ENCODE measurements around the gene GZMA. TPM values are rescaled to one million over a fixed set of nuclear protein-coding genes. Genes with fewer than 3 reads are reported as not detected.
"Not testable (repeated sequence)": the region's sequence is repeated elsewhere in the genome, so short reads cannot be mapped to it uniquely, and the experiment has no call there.

Gene GZMA
- total and polyA plus RNA-seq, 2 donors (not counting 1 experiment from before 2014, with no cell fraction given): not detected

DNA sequence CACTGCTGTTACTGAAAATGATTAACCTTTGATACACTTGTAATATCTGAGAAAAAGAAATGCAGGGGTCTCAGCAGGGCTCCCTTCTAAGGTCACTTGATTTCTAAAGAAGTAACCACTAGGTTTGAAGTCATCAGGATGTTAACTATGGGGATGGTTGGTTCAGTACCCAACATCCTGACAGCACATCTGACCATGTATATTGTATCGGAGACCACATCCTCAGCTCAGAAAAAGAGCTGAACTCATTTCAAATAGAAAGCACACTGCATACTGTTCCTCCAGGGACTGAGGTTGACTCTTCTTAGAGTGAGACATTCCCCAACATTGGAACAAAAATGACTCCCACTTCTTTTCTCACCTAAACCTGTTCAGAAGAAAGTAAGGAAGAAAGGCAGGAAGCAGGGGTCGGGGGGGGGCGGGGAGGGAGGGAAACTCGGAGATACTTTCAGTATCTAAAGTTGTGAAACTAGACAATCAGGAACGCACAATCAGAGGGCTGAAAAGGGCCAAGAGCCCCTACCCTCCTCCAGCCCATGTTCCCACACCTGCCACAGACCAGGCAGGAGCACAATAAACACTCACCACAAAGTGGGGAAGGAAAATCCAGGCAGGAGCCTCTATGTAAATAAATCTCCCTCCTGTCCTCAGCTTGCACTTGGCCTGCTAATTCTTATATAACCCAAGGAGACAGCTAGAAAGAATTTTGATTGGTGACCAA lies 730 bp upstream of the GZMA start:
- H3K9me3 ChIP-seq (ENCODE audit: control insufficient read depth, insufficient read depth, low read depth, low read length): no peaks in the 10 kb centered on the region
- H3K4me1 ChIP-seq (ENCODE audit: control insufficient read depth, extremely low read depth, insufficient read depth, low read length): no peaks in the 10 kb centered on the region
- no peak for DNase-seq (ENCODE audit: low read depth in 2 of 2)
- TF ChIP-seq EZH2 (IDR thresholded peaks at IDR 0.05; ENCODE audit: low read length, missing control alignments): no peak
- TF ChIP-seq, protein P1, sequence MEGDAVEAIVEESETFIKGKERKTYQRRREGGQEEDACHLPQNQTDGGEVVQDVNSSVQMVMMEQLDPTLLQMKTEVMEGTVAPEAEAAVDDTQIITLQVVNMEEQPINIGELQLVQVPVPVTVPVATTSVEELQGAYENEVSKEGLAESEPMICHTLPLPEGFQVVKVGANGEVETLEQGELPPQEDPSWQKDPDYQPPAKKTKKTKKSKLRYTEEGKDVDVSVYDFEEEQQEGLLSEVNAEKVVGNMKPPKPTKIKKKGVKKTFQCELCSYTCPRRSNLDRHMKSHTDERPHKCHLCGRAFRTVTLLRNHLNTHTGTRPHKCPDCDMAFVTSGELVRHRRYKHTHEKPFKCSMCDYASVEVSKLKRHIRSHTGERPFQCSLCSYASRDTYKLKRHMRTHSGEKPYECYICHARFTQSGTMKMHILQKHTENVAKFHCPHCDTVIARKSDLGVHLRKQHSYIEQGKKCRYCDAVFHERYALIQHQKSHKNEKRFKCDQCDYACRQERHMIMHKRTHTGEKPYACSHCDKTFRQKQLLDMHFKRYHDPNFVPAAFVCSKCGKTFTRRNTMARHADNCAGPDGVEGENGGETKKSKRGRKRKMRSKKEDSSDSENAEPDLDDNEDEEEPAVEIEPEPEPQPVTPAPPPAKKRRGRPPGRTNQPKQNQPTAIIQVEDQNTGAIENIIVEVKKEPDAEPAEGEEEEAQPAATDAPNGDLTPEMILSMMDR (conservative IDR thresholded peaks at IDR 0.05 in 1 of 2, IDR thresholded peaks at IDR 0.05 in 1 of 2; ENCODE audit: low read depth in 1 of 2, low read length in 2 of 2): no peak
- H3K4me3 ChIP-seq (replicated peaks in 1 of 4; ENCODE audit: control extremely low read depth in 1 of 4, insufficient read depth in 1 of 4, low read depth in 3 of 4, low read length in 4 of 4): no peak overlapping the region
- H3K27ac ChIP-seq (ENCODE audit: insufficient read depth, low read length): no peak overlapping the region
- H4K20me1 ChIP-seq (ENCODE audit: control insufficient read depth, extremely low read depth, insufficient read depth, low read length): no peaks in the 10 kb centered on the region
- H3K27me3 ChIP-seq (ENCODE audit: control insufficient read depth, insufficient read depth, low read length): no peaks in the 10 kb centered on the region
- no peak overlapping the region for H2AFZ ChIP-seq (ENCODE audit: low read length)
- H3K4me2 ChIP-seq (ENCODE audit: extremely low read depth, insufficient read depth, low read length): no peak overlapping the region
- no peaks in the 10 kb centered on the region for H3K36me3 ChIP-seq (ENCODE audit: control insufficient read depth, insufficient read depth, low read length)
- H3K9ac ChIP-seq (ENCODE audit: insufficient read depth, low read length): no peak overlapping the region
- H3K79me2 ChIP-seq (ENCODE audit: control insufficient read depth, insufficient read depth, low read length): no peaks in the 10 kb centered on the region

DNA sequence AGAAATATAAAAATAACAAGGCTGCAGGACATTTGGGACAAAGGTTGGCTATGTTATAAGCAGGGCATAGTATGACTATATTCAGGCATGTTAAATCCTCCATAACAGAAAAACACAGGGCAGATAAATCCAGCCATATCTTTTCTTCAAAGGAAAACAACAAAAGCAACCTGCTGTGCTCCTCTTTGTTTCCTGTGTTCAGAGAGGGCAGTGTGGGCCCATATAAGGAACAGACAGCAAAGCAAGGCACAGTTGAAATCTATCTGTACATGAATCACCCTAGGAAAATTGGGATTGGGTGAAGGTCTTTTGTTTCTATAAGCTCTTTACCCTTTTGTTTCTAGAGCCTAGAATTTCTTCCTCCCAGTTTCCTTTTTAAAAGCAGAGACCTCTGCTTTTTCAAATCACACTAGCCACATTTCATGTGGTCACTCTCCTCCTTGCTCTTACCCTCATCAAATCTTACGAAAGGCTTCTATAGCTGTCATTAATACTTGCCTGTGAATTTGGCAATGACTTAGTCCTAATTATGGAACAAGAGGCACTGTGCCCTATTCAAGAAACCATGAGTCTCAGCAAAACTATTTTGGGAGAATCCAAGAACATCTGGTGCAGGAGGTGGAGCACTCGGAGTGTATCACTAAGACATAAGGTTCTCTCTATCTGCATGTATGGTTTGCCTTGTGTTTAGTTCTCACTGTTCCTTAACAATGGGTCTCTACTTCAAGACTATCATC lies 1.8 kb downstream of the GZMA start:
- Histone ChIP-seq H3K9me3 (ENCODE audit: control insufficient read depth, insufficient read depth, low read depth, low read length) (no peaks in the 10 kb centered on the region), H3K4me1 (ENCODE audit: control insufficient read depth, extremely low read depth, insufficient read depth, low read length) (no peaks in the 10 kb centered on the region), H3K9ac (ENCODE audit: insufficient read depth, low read length) (no peak overlapping the region), H3K79me2 (ENCODE audit: control insufficient read depth, insufficient read depth, low read length) (no peaks in the 10 kb centered on the region), H3K27me3 (ENCODE audit: control insufficient read depth, insufficient read depth, low read length) (no peaks in the 10 kb centered on the region), H3K4me3 (replicated peaks in 1 of 4; ENCODE audit: control extremely low read depth in 1 of 4, insufficient read depth in 1 of 4, low read depth in 3 of 4, low read length in 4 of 4) (no peak overlapping the region), H2AFZ (ENCODE audit: low read length) (no peak overlapping the region), H4K20me1 (ENCODE audit: control insufficient read depth, extremely low read depth, insufficient read depth, low read length) (no peaks in the 10 kb centered on the region), H3K36me3 (ENCODE audit: control insufficient read depth, insufficient read depth, low read length) (no peaks in the 10 kb centered on the region), H3K4me2 (ENCODE audit: extremely low read depth, insufficient read depth, low read length) (no peak overlapping the region), H3K27ac (ENCODE audit: insufficient read depth, low read length) (no peak overlapping the region)
- no peak for DNase-seq (ENCODE audit: low read depth in 2 of 2)
- TF ChIP-seq, protein P1 (conservative IDR thresholded peaks at IDR 0.05 in 1 of 2, IDR thresholded peaks at IDR 0.05 in 1 of 2; ENCODE audit: low read depth in 1 of 2, low read length in 2 of 2): no peak
- TF ChIP-seq EZH2 (IDR thresholded peaks at IDR 0.05; ENCODE audit: low read length, missing control alignments): no peak

DNA sequence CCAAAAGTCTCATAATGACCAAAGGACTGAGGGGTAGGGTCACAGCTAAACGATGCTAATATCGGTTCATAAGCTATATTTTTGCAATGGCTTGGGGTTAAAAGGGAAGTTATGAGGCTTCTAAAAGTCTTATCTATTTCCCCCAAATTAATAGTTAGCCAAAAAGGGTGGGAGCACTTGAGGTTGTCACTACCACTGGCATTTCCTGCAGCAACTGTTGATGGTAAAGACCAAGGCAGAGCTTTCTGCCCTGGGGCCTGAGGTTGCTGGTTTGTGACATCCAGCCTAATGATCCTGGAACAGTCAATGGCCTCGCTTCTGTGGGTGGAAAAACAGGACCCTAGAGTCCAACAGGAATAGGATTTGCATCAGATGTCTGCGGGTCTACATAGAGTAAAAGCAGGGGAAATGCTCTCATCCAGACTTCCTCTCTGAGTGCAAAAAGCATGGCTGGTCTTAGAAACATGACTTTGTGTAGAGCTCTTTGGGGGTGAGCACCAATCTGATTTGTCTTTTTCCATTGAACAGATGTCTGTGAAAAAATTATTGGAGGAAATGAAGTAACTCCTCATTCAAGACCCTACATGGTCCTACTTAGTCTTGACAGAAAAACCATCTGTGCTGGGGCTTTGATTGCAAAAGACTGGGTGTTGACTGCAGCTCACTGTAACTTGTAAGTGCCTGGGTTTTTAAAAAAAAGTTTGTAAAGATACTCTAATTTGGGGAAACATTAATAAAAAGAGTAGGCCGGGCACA lies 2.7 kb downstream of the GZMA start:
- Histone ChIP-seq H3K4me1 (ENCODE audit: control insufficient read depth, extremely low read depth, insufficient read depth, low read length) (no peaks in the 10 kb centered on the region), H3K27ac (ENCODE audit: insufficient read depth, low read length) (no peak overlapping the region), H3K27me3 (ENCODE audit: control insufficient read depth, insufficient read depth, low read length) (no peaks in the 10 kb centered on the region), H4K20me1 (ENCODE audit: control insufficient read depth, extremely low read depth, insufficient read depth, low read length) (no peaks in the 10 kb centered on the region), H2AFZ (ENCODE audit: low read length) (no peak overlapping the region), H3K4me2 (ENCODE audit: extremely low read depth, insufficient read depth, low read length) (no peak overlapping the region), H3K79me2 (ENCODE audit: control insufficient read depth, insufficient read depth, low read length) (no peaks in the 10 kb centered on the region), H3K9me3 (ENCODE audit: control insufficient read depth, insufficient read depth, low read depth, low read length) (no peaks in the 10 kb centered on the region), H3K9ac (ENCODE audit: insufficient read depth, low read length) (no peak overlapping the region), H3K4me3 (replicated peaks in 1 of 4; ENCODE audit: control extremely low read depth in 1 of 4, insufficient read depth in 1 of 4, low read depth in 3 of 4, low read length in 4 of 4) (no peak overlapping the region), H3K36me3 (ENCODE audit: control insufficient read depth, insufficient read depth, low read length) (no peaks in the 10 kb centered on the region)
- TF ChIP-seq EZH2 (IDR thresholded peaks at IDR 0.05; ENCODE audit: low read length, missing control alignments): no peak
- TF ChIP-seq, protein P1 (conservative IDR thresholded peaks at IDR 0.05 in 1 of 2, IDR thresholded peaks at IDR 0.05 in 1 of 2; ENCODE audit: low read depth in 1 of 2, low read length in 2 of 2): no peak
- DNase-seq (ENCODE audit: low read depth in 2 of 2): no peak

DNA sequence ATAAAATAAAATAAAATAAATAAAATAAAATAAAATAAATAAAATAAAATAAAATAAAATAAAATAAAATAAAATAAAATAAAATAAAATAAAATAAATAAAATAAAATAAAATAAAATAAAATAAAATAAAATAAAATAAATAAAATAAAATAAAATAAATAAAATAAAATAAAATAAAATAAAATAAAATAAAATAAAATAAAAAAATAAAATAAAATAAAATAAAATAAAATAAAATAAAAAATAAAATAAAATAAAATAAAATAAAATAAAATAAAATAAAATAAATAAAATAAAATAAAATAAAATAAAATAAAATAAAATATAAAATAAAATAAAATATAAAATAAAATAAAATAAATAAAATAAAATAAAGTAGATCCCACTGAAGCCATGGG lies 3.5 kb downstream of the GZMA start:
- H3K4me3 ChIP-seq (replicated peaks in 1 of 4; ENCODE audit: control extremely low read depth in 1 of 4, insufficient read depth in 1 of 4, low read depth in 3 of 4, low read length in 4 of 4); H3K9me3 ChIP-seq (ENCODE audit: control insufficient read depth, insufficient read depth, low read depth, low read length); DNase-seq (ENCODE audit: low read depth in 2 of 2); H3K27ac ChIP-seq (ENCODE audit: insufficient read depth, low read length); H3K4me2 ChIP-seq (ENCODE audit: extremely low read depth, insufficient read depth, low read length); H4K20me1 ChIP-seq (ENCODE audit: control insufficient read depth, extremely low read depth, insufficient read depth, low read length); H3K27me3 ChIP-seq (ENCODE audit: control insufficient read depth, insufficient read depth, low read length); H3K79me2 ChIP-seq (ENCODE audit: control insufficient read depth, insufficient read depth, low read length); H2AFZ ChIP-seq (ENCODE audit: low read length); H3K4me1 ChIP-seq (ENCODE audit: control insufficient read depth, extremely low read depth, insufficient read depth, low read length); H3K9ac ChIP-seq (ENCODE audit: insufficient read depth, low read length); H3K36me3 ChIP-seq (ENCODE audit: control insufficient read depth, insufficient read depth, low read length): not testable (repeated sequence)

Measured in fibroblast of lung (primary cell).